Stimulated activated CD8-positive, alpha-beta memory T cell treated with anti-CD3 and anti-CD28 coated beads, Interleukin-4, amount 100 ng/mL, for 48 hours (primary cell): ENCODE measurements around the gene SMTN.
"Not testable (repeated sequence)": the region's sequence is repeated elsewhere in the genome, so short reads cannot be mapped to it uniquely, and the experiment has no call there.

Experiments
- DNase-seq: peaks from one replicate; pipeline ENCODE4 v3.0.0-alpha.2; 2020

The SMTN gene

GRCh38 chr22:31106001-31106571 lies 25.0 kb downstream of the SMTN start:
- DNase-seq: no peak

GRCh38 chr22:31106731-31107177 lies 25.6 kb downstream of the SMTN start:
- DNase-seq: no peak

GRCh38 chr22:31107178-31107893 lies 26.2 kb downstream of the SMTN start, which contains the start of gene SELENOM:
Gene SELENOM (minus strand): TSS chr22:31107568. CDS start chr22:31107505, 63 bp downstream.
- peak; percentile 90 for DNase-seq

- DNase-seq: no peak
Measured at GRCh38 chr22:31107894-31108218, 26.7 kb downstream of the SMTN start.

GRCh38 chr22:31112547-31113091 lies 31.5 kb downstream of the SMTN start:
- DNase-seq: not testable (repeated sequence)

GRCh38 chr22:31118046-31118820 lies 37.1 kb downstream of the SMTN start:
- DNase-seq: no peak

- no peak for DNase-seq
Measured at GRCh38 chr22:31119026-31119717, 38.1 kb downstream of the SMTN start.

GRCh38 chr22:31120230-31120629 lies 39.1 kb downstream of the SMTN start:
- no peak for DNase-seq

GRCh38 chr22:31120642-31121041 lies 39.5 kb downstream of the SMTN start:
- no peak for DNase-seq

GRCh38 chr22:31121403-31121802 lies 40.3 kb downstream of the SMTN start:
- DNase-seq: no peak

GRCh38 chr22:31122196-31122531 lies 41.0 kb downstream of the SMTN start:
- no peak for DNase-seq

- no peak for DNase-seq
Measured at GRCh38 chr22:31122532-31123291, 41.6 kb downstream of the SMTN start, which contains the start of gene INPP5J. Gene INPP5J (plus strand): TSS chr22:31122966. CDS start chr22:31123015, 49 bp downstream.

- DNase-seq: no peak
Measured at GRCh38 chr22:31123292-31123602, 42.1 kb downstream of the SMTN start.

- DNase-seq: no peak
Measured at GRCh38 chr22:31124290-31124689, 43.2 kb downstream of the SMTN start.

- no peak for DNase-seq
Measured at GRCh38 chr22:31124811-31125465, 43.8 kb downstream of the SMTN start.

GRCh38 chr22:31125521-31126117 lies 44.5 kb downstream of the SMTN start:
- DNase-seq: no peak

- DNase-seq: no peak
Measured at GRCh38 chr22:31126128-31126868, 45.2 kb downstream of the SMTN start.

GRCh38 chr22:31126869-31127175 lies 45.7 kb downstream of the SMTN start:
- no peak for DNase-seq

- DNase-seq: no peak
Measured at GRCh38 chr22:31127181-31127772, 46.2 kb downstream of the SMTN start.

GRCh38 chr22:31128156-31128555 lies 47.0 kb downstream of the SMTN start:
- DNase-seq: no peak

- DNase-seq: no peak
Measured at GRCh38 chr22:31130873-31131272, 49.8 kb downstream of the SMTN start.
